SU-DHL-6 (cell line): ENCODE results near the gene PNLDC1.

Source experiments
- H2AFZ ChIP-seq: fragments of 200-600 bp; sonication (generic); 2 replicates; pipeline ENCODE4 v1.6.1; 2014; ENCODE audit warnings: low read depth, mild to moderate bottlenecking, moderate library complexity, mixed read lengths, antibody characterized with exemption, low read length; ENCODE audit not compliant: severe bottlenecking
- H3F3A ChIP-seq: fragments of 200-600 bp; shearing (Covaris generic); 2 replicates; pipeline ENCODE4 v1.6.0; 2016; ENCODE audit warnings: antibody characterized with exemption, mild to moderate bottlenecking; ENCODE audit not compliant: insufficient read depth
- H3K27ac ChIP-seq: fragments of 200-600 bp; sonication (generic); 2 replicates; pipeline ENCODE4 v1.5.1; 2016; ENCODE audit warnings: low read depth, mild to moderate bottlenecking, low read length, moderate library complexity, mixed read lengths
- H3K27me3 ChIP-seq: fragments of 200-600 bp; sonication (generic), shearing (Covaris generic); 2 replicates; pipeline ENCODE4 v1.6.0; 2014; ENCODE audit warnings: mild to moderate bottlenecking, low read length
- H3K36me3 ChIP-seq: fragments of 200-600 bp; sonication (generic); 2 replicates; pipeline ENCODE4 v1.6.1; 2014; ENCODE audit warnings: mild to moderate bottlenecking, low read length, mixed read lengths
- H3K4me2 ChIP-seq: fragments of 300-600, 200-600 bp; shearing (Covaris generic), sonication (generic); 2 replicates; pipeline ENCODE4 v1.6.0; 2014; ENCODE audit warnings: low read length, low read depth, mild to moderate bottlenecking; ENCODE audit not compliant: poor library complexity, severe bottlenecking
- H3K4me3 ChIP-seq: fragments of 200-600 bp; sonication (generic); 2 replicates; pipeline ENCODE4 v1.5.1; 2014; ENCODE audit warnings: antibody characterized with exemption, low read length, mild to moderate bottlenecking, mixed read lengths; ENCODE audit not compliant: insufficient read depth, poor library complexity, severe bottlenecking
- H3K79me2 ChIP-seq: fragments of 200-600 bp; sonication (generic); 2 replicates; pipeline ENCODE4 v1.6.1; 2014; ENCODE audit warnings: mild to moderate bottlenecking, low read length, moderate library complexity; ENCODE audit not compliant: insufficient read depth
- H3K9ac ChIP-seq: fragments of 200-600 bp; sonication (generic); 2 replicates; pipeline ENCODE4 v1.7.0; 2014; ENCODE audit warnings: mild to moderate bottlenecking, low read length
- H3K9me2 ChIP-seq: fragments of 200-600 bp; sonication (generic); replicated peaks from 2 replicates; pipeline ENCODE4 v1.6.1; 2014; ENCODE audit warnings: low read length; ENCODE audit not compliant: insufficient read depth
- H3K9me3 ChIP-seq: fragments of 200-600 bp; sonication (generic); 2 replicates; pipeline ENCODE4 v1.6.1; 2014; ENCODE audit warnings: low read length, mixed read lengths; ENCODE audit not compliant: insufficient read depth
- H4K20me1 ChIP-seq: fragments of 200-600 bp; sonication (generic); 2 replicates; pipeline ENCODE4 v1.6.1; 2014; ENCODE audit warnings: low read depth, mild to moderate bottlenecking, antibody characterized with exemption, low read length, moderate library complexity, mixed read lengths
- EZH2phosphoT487 ChIP-seq: fragments of 200-600 bp; sonication (generic), shearing (Covaris generic); conservative IDR thresholded peaks from 2 replicates; pipeline ENCODE4 v1.6.1; 2018; ENCODE audit warnings: mild to moderate bottlenecking, antibody characterized with exemption, low read length, moderate library complexity, mixed read lengths
- TF ChIP-seq, protein P1 (sequence below): fragments of 200-600 bp; sonication (generic); IDR thresholded peaks from one replicate; pipeline ENCODE4 v1.5.1; 2017; ENCODE audit warnings: antibody characterized with exemption, mild to moderate bottlenecking, low read length, moderate library complexity; ENCODE audit not compliant: insufficient read depth, poor library complexity, severe bottlenecking

PNLDC1 gene

DNA sequence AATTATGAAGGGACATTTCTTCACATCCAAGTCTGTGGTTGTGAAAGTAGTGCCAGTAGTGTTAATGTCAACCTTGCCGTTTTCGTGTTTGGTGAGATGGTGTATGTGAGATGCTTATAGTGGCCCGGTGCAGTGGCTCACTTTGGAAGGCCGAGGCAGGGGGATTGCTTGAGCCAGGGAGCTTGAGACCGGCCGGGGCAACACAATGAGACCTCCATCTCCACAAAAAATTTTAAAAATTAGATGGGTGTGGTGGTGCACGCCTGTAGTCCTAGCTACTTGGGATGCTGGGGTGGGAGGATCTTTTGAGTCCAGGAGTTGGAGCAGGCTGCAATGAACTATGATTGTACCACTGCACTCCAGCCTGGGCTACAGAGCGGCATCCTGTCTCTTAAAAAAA lies 37.4 kb downstream of the PNLDC1 start:
- Histone ChIP-seq H3K4me2 (no peak overlapping the region), H3K9me2 (no peaks in the 10 kb centered on the region), H3K4me3 (no peak overlapping the region), H3F3A (no peaks in the 10 kb centered on the region), H3K9me3 (no peaks in the 10 kb centered on the region), H2AFZ (no peak overlapping the region), H3K27ac (no peak overlapping the region), H3K27me3 (no peaks in the 10 kb centered on the region), H3K79me2 (no peaks in the 10 kb centered on the region), H4K20me1 (no peaks in the 10 kb centered on the region), H3K36me3 (no peaks in the 10 kb centered on the region), H3K9ac (no peak overlapping the region)
- TF ChIP-seq, protein P1, sequence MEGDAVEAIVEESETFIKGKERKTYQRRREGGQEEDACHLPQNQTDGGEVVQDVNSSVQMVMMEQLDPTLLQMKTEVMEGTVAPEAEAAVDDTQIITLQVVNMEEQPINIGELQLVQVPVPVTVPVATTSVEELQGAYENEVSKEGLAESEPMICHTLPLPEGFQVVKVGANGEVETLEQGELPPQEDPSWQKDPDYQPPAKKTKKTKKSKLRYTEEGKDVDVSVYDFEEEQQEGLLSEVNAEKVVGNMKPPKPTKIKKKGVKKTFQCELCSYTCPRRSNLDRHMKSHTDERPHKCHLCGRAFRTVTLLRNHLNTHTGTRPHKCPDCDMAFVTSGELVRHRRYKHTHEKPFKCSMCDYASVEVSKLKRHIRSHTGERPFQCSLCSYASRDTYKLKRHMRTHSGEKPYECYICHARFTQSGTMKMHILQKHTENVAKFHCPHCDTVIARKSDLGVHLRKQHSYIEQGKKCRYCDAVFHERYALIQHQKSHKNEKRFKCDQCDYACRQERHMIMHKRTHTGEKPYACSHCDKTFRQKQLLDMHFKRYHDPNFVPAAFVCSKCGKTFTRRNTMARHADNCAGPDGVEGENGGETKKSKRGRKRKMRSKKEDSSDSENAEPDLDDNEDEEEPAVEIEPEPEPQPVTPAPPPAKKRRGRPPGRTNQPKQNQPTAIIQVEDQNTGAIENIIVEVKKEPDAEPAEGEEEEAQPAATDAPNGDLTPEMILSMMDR, result no peak
- no peak for TF ChIP-seq EZH2phosphoT487

DNA sequence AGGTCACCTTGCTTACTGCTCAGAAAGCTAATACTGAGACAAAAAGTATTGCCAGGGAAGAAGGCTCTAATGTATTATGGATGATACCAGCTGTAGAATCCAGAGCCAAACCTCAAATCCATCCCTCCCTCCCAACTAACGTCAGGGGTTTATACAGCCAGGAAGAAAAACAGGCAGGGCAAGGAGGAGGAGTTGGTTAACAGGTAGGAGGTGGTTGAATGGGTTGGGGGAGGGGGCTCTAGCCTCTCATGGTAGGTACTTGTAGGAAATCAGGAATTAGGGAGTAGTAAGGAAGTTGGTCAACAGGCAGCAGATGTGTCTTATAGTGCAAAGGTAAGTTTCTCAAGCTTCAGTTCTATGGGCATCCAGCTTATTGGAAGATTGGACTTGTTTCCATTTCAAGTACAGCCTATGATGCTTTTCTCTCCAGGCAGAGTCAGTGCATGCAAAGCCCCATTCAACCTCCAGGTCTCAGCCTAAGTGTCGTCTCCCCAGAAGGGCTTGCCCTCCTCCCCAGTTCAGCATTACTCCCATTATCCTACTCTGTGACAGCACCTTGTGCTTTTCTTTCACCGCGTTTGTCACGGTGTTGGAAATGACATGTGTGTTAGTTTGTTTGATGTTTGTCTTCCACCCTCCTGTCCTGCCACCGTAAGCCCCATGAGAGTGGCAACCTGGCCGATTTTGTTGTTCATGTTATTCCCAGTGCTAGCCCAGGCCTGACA lies 38.1 kb downstream of the PNLDC1 start:
- no peak for TF ChIP-seq EZH2phosphoT487
- TF ChIP-seq, protein P1, result no peak
- Histone ChIP-seq H3F3A (no peaks in the 10 kb centered on the region), H3K27ac (no peak overlapping the region), H3K9ac (no peak overlapping the region), H3K79me2 (no peaks in the 10 kb centered on the region), H3K36me3 (no peaks in the 10 kb centered on the region), H3K9me3 (no peaks in the 10 kb centered on the region), H2AFZ (no peak overlapping the region), H3K4me2 (no peak overlapping the region), H3K9me2 (no peaks in the 10 kb centered on the region), H3K4me3 (no peak overlapping the region), H4K20me1 (no peaks in the 10 kb centered on the region), H3K27me3 (no peaks in the 10 kb centered on the region)

DNA sequence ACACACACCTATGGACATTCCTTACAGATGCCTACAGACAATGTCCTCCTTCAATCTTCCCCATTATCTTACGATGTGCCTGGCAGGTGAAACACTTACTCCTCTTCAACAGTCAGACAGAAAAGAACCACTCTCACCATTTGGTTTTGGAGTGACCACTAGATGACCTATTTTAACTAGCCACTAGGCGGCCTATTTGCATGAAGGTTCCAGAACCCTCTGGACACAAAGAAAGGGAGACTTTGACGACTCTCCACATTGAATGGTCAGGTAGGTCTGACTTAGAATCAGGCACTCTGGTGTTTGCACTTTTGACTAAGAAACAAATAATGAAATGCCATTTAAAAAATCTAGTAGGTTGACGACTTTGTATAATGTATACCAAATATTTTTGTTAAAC lies 42.0 kb downstream of the PNLDC1 start:
- no peak overlapping the region for H3K4me3 ChIP-seq
- TF ChIP-seq, protein P1, result no peak
- TF ChIP-seq EZH2phosphoT487, result no peak
- H3K9me2 ChIP-seq, result no peaks in the 10 kb centered on the region
- no peak overlapping the region for H2AFZ ChIP-seq
- H3K36me3 ChIP-seq, result no peaks in the 10 kb centered on the region
- no peak overlapping the region for H3K27ac ChIP-seq
- no peaks in the 10 kb centered on the region for H3K79me2 ChIP-seq
- no peaks in the 10 kb centered on the region for H3F3A ChIP-seq
- no peaks in the 10 kb centered on the region for H3K27me3 ChIP-seq
- H3K9ac ChIP-seq, result no peak overlapping the region
- H3K9me3 ChIP-seq, result no peaks in the 10 kb centered on the region
- H3K4me2 ChIP-seq, result no peak overlapping the region
- H4K20me1 ChIP-seq, result no peaks in the 10 kb centered on the region
